ENCODE measurements around the gene C2orf66.

The C2orf66 gene

DNA sequence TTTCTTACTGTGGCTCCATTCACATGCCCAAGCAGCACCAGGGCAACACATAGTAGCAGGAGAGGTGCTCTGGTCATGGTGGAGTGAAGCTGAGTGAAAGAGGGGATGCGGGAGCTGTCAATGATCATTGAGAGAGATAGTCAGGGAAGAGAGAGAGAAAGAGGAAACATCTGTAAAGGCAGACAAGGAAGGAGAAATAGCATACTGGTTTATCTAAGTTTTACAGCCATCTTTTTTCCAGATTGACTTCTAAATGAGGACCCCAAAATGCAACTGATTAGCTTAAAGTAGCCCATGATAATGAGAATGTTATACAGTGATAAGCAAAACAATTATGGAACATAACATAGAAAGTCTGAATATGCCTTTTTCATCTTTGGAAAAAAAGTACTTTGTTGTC lies at the start of gene C2orf66:
Gene C2orf66, minus strand, starts transcription at position 96 of the 400 bp plus-strand sequence. Its CDS starts 19 bp downstream, at position 77.
- DNase-seq, result no peak

DNA sequence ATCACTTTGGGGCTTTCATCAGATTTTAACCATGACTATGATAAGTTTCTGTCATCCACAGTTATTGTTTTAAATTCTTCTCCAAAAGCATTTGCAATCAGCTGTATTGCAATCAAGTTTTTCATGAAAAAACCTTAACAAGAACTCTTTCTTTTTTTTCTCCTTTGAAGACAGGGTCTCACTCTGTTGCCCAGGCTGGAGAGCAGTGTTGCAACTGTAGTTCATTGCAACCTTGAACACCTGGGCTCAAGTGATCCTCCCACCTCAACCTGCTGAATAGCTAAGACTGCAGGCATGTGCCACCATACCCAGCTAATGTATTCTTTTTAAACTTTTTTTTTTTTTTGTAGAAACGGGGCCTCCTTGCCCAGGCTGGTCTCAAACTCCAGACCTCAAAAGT lies 45.5 kb upstream of the C2orf66 start:
- no peak for DNase-seq

DNA sequence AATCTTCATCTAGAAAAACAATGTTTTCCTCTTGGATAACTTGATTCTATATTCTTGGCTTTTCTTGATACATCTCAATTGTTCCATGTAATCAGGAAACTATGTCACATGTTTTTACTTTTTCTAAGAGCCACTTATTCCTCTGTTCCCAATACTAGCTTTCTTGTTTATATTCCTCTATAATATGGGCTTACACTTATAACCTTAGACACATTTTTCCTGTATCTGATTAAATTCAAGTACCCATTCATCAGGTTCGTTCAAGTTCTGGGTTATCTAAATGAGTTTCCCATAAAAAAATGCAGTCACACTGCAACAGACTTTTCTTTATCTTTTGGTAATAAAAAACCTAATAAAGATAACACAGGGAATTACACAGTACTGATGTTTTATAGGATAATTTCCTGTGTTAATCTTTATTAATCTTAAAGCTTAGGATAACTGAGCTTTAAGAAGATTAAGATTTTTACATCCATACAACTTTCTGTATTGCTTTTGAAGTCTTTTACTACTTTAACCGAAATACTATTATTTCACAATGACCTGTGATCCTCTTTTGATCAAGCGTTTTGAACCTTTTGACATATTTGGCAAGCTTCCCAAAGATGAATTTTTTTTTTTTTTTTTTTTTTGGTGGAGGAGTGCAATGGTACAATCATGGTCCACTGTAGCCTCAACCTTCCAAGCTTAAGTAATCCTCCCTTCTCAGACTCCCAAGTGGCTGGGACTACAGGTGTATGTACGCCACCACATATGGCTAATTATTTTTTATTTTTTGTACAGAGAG lies 44.3 kb upstream of the C2orf66 start:
- no peak for DNase-seq

DNA sequence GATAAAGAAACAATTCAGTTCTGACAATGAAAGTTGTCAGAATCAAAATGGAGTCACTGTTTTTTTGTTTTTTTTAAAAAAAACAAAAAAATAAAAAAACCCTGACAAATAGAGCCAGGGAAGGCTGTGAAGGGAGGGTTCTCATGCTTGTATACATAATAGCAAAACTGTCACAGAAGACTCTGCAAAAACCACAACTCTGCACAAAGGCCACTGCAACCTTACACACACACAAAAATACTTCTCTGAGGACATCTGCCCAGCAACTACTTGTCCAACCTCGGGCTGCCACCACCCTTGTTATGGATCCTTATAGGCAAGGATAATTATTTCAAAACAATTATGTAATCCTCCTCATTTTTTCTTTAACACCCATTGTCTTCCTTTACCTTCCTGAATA lies 41.9 kb upstream of the C2orf66 start:
- no peak for DNase-seq

DNA sequence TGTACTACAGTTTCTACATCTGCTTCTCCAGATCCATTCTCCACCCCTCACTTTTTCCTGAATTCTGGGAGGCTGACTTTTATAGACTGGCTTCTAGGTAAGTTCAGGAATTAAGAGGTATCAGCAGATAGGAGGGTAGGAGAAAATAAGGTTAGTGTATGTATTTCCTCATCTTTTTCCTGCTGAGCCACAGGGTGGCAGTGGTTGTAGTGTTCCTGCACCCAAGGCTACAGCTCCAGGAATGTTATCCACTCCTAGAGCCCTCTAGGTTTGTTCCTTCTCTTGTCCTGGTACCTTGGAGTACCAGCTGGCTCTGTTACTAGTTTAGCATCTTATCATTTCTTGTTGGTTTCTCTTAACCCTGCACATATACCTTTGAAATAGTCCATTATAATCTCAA lies 40.7 kb upstream of the C2orf66 start:
- no peak for DNase-seq

DNA sequence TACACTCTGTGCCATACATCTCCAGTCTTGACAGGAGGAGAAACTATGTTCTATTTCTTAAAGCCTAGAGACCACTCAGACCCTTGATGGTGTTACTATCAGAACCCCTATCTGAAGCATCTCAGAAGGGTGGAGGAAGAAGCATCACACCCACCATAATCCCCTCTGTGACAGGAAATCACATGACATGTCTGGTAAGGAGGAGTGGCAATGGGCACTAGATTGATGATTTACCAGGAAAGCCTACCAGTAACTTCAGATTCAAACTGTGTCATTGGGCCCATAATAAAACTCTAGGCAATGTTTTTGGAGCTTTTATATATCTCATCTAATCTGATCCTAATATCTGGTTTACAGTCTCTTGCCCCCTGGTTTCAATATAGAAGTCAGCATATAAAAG lies 37.1 kb upstream of the C2orf66 start:
- DNase-seq, result no peak

DNA sequence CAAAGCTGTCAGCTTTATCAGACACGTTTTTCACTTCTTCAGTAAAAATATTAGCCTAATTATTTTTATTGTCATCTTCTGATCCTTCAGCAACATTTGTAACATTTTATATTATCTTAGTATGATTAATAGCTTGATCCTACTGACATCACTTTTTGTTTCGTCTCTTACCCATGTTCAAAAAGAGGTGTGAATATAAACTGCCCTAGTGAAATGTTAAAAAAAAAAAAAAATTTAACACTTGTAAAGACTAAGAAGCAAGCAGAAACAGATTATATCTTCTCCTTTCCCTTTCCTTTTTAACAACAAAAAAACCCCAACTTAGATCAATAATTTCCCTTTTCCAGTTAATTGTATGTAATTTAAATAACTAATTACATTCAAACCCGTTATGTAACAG lies 36.2 kb upstream of the C2orf66 start:
- DNase-seq, result no peak

DNA sequence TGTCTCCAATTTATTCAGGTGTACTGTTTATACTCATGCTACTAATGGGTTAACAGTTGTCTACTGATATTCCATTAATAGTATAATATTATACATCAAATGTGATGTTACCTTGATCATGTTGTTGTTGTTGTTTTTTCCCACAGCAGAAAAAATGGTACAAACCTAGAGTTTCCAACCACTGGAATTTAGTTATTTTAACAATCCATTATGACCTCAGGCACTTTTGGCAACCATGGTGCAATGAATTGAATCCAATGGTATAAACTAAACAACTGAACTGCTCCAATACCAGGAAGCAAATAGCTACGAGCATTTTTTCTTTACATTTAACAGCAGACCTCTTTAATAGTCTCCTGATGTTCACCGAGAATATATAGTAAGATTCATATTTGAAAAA lies 31.0 kb upstream of the C2orf66 start:
- no peak for DNase-seq

DNA sequence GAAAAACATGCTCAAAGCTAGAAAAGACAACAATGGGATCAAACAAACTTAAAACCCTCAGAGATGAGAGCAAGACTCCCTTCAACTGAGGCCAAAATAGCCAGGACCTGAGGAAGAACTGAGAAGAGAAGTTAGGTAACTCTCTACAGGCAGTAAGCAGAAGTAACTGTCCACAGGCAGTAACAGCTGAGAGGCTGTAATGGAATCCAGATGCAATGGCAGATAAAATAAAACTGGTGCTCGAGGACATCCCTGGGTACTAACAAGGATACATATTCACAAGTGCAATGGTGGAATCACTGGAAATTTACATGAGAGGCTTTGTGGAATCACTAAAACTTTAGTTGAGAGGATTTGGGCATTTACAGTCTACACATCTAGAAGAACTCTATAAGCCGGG lies 30.4 kb upstream of the C2orf66 start:
- no peak for DNase-seq

DNA sequence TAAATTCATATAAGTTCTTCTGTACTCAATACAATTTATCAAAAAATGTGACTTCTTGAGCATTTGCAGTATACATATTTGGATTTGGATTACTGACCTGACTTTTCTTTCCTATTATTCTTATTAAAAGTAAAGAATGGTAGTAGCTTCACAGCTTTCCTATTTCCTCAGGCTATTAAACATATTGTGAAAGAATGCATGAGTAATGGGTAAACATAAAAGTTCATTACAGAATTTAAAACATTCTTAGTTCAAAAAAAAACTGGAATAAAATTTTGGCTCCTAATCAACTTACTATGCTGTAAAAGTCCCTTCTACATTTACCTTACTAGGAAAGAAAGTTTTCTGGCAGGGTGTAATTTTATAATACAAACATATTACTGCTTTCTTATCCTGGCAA lies 27.3 kb upstream of the C2orf66 start:
- DNase-seq, result no peak

DNA sequence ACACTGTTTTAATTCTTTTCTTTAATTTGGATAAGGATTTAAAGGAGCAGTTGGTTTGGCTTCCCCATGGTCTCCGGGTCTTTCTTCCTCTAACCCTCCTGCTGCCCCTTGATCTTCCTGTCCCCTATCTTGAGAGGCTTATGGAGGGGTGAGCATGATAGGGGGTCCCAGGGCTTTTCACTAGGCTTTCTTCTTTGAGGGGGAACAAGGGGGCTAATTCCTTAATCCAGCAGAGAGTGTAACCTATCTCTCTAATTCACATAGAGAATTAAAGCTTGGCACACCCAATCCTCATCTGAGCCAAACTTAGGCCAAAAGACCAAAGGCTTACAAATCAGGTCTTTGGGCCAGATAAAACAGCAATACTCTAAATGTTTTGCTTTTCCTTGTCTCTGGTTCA lies 21.5 kb upstream of the C2orf66 start:
- DNase-seq, result no peak

DNA sequence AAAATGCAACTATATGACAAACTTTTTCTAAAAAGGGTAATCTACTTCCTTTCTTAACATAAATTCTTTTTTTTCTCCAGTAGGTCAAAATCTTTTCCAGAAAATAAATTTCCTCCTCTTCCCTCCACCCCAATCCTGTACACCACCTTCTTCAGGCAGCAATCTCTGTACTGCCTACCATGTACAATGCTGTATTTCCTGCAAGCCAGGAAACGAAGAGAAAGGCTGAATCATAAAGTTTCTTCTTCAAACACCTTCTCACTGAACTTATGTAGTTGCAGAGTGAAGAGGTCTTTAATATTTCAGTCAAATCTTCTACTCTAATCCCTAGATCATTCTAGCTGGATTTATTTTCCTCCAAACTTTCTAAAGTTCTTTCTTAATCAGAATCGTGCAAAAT lies 18.2 kb upstream of the C2orf66 start:
- no peak for DNase-seq

DNA sequence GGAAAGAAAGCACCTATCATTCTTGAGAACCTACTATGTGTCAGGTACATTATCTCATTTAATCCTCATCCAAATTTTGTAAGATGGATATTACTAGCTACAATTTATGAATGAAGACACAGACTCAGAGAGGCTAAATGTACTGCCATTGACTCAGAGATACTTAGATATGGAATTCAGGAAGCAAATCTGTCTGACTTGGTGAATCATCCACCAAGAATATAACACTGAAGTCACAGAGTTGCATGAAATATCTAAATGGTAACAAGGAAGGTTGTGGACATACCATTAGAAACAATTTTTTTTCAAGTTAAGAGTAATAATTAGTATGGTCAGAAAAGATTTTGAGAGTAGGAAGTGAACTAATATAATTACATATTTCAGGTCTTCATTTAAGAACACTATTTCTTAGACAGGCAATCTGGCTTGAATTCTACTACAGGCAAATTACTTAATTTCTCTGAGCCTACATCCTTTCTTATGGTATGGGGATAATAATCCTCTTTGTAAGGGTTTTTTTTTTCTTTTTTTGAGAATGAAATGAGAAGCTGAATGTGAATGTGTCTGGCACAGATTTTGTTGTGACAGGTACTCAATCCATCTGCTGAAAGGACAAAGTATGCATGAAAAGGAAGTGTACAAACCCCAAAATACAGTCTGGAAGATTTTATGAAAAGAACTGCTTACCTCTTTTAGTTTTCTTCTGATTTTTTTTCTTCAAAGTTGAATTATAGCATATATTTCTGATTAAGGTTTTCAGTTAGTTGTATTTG lies 14.8 kb upstream of the C2orf66 start:
- no peak for DNase-seq

DNA sequence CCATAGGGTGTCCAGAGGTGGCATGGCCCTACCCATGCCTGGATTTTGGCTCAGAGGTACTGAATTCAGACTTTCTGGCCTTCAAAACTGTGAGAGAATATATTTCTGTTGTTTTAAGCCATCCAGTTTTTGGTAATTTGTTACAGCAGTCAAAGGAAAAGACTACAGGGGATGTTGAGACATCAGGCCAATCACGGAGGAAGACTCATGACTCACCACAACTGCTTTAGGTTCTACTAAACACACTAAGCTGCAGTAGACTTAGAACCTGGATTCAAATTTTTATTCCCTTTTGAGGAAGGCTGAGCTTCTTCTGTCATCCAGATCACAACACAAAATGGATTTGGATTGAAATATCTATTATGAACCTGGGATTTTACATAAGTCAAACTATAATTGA lies 12.0 kb upstream of the C2orf66 start:
- DNase-seq, result no peak

DNA sequence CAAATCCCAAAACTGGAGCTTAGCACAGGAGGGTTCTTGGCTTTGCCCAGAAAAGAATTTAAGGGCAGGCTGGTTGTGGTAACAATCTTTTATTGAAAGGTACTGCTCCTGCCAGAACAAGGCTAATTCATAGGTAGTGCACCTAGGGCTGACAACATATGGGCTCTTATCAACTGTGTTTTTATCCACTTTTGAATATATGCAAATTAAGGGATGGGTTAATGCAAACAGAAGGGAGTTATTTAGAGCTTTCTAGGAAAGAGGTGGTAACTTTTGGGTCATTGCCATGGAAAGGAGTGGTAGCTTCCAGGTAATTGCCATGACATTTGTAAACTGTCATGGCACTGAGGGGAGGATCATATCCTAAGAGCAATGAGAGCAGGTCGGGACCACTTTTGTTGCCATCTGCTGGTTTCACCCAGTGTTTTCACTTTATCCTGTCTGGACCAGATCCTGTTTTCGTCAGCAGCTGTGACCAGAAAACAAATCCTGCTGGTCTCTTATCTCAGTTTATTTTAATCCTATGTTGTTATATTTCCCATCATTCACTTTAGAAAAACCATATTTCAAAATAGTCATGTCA lies 981 bp downstream of the C2orf66 start:
- DNase-seq, result no peak

DNA sequence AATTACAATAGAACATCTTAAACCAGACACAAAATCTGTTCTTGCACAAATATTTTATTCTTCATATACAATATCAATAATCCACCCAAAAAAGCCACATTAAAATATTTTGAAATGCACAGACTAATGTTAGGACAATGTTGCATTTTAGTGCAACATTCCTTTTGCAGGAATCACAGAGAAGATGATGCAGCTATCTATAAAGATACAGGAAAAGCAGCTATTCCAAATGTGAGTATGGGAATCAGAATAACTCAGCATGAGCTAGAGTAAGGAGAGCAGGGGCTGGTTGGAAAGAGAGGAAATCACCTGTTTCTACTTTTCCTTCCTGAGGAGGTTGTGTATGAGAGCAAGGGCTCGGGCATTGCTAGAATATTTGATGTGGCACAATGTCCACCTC lies 4.8 kb downstream of the C2orf66 start:
- DNase-seq, result no peak

DNA sequence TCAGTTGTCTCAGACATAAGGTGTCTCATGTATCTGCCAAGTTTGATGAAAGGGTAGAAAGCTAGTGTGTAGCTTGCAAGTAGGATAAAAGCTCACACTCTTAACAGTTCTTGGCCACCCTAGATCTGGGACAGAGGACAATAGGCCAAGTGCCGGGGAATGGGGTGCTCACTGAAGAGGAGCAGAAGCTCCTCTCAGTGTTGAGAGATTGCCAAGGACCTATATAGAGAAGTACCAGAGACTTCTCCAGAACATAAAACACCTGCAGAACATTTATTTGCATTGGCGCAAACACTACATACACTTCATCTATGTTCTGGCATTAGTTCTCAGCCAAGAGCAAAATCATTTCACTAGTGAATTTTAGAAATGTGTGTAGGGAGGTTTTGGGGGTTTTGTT lies 6.8 kb downstream of the C2orf66 start:
- no peak for DNase-seq

DNA sequence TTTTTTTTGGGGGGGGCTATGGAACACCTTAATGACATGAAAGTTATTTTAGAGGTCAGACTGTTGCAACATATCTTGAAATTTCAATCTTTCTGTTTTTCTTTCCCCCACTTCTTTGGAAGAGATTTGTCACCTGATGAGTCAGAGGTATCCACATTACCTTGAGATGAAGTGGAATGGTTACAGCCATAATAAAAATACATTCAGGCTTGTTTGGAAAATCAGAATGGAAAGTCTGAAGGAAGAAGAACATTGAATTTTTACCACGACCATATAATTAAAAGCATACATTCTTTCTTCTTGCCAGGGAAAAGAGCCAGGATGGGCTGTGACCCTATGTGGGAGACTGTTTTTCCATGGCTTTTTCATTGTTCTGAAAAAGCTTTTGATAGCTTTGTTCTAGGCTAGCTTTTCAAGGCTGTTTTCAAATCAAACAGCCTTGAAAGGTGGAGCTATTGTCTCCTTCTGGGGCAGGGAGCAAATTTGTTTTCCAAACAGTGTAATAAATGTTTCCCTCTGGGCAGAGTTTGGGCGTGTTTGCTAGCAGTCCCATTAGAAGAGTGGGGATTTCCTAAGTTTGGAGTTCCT lies 7.4 kb downstream of the C2orf66 start:
- no peak for DNase-seq

DNA sequence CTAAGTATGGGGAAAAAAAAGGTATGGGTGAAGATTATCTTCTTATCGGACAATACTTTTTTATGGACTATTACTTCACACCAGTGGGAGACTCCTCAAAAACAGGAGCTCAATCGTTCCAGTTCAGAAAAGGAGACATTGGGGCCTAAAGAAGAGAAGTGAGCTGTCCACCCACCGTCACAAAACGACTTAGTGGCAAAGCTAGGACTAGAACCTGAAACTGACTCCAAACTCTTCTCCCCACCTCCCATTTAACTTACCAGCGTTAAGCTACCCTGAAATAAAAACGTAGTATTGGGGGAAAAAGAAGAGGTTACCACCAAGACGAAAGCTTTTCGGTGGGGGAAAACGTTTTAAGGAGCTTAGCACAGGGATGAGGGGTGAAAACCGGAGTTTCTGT lies 10.2 kb downstream of the C2orf66 start:
- no peak for DNase-seq

DNA sequence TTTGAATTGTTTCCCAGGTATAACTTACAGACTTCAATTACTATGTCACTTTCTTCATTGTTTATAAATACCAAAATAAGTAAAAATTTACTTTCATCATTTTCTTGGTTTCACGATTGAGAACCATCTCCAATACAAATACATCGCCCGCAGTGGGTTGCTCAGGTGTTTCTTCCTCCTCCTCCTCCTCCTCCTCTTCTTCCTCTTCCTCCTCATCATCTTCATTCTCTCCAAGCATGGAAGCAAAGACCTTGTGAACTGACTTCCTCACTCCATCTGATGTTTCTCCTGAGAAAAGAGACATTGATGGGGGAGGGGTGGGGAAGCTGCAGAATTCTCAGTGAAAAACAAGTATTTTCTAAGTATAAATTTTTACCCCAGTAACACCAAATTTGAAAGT lies 16.3 kb downstream of the C2orf66 start:
- no peak for DNase-seq

DNA sequence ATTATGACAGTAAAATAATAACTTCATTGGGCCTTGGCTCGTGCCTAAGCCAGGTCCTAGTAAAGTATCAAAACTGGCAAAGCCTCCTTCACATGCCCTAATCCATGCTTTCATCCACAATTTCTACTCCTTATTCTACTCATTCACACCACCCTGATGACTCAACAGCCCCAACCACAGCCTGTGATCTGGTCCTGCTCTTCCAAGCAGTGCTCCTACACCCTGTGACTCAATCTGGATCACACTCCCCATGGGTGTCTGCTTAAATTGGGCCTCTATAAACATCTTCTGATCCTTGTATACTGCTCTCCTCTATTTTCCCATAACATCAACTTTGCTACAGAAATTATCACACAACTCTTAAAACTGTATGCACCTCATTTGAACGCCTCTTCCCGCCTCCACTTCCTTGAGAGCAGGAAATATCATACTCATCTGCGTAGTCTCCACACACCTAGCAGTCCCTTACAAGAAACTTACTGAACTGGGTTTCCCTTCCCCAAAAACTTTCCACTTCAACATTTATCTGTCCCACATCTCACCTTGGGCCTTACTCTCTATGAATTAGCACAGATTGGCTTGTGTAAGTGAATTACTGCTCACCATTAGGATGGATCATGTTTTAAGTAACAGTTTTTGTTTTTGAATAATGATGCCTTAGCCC lies 25.6 kb downstream of the C2orf66 start:
- no peak for DNase-seq

DNA sequence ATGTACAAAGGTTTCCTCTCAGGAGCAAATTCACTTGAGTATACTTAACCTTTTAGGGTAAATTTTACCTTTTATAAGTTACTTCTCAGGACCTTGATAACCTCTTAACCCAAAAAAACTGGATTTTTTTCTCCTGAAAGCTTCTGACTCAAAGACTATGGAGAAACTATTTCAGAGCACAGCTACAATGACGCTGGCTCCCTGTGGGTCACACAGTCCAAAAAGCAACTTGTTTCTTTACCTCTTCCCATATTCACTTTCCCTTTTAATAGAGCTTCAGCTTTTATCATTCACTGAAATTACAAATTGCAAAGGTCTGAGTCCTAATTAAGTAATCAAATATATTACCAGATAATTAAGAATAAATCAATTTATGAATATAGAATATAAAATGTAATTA lies 42.1 kb downstream of the C2orf66 start:
- DNase-seq, result no peak

DNA sequence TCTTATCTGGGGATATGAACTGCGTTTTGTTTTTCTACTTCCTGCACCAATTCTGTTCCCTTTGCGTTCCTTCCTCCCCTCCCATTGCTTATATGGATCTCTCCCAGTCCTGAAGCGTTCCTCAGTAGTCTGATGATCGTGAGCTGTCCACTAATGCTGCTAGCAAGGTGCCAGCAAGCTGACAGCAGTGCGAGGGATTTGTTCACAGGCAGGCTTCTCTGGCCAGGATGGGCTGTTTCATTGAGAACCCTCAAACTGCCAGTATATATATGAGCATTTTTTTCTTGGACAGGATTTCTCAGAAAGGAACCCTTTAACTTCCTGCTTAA lies 49.8 kb downstream of the C2orf66 start:
- no peak for DNase-seq

All from cerebellar nuclear complex (tissue), 1 donor.